A673 (cell line): ENCODE data around the gene HOXB7. TPM values are rescaled to one million over a fixed set of nuclear protein-coding genes. Genes with fewer than 3 reads are reported as not detected.

Experiments used
- BruUV-seq: library from RNA; stranded (reverse); fragments of 400-500 nt; replicated peaks from 2 replicates; lab custom pipeline; 2021; lab: Mats Ljungman, UMichigan
- CTCF ChIA-PET: fragments of 300-600 bp; sonication (Branson Sonifier 250); formaldehyde crosslinking; loops from one replicate; lab custom pipeline; 2022; ENCODE audit warnings: antibody characterized with exemption; lab: Charles Lee
- POLR2A ChIA-PET: fragments of 300-600 bp; sonication (Branson Sonifier 250); formaldehyde crosslinking; loops from one replicate; lab custom pipeline; 2022; ENCODE audit warnings: antibody characterized with exemption; ENCODE audit not compliant: low non-redundant PET; lab: Charles Lee
- DNase-seq: peaks from one replicate; pipeline ENCODE4 v3.0.0-alpha.2; 2015; ENCODE audit warnings: low spot score
- H3K27ac ChIP-seq: fragments of 200-600 bp; sonication (generic); 2 replicates; pipeline ENCODE4 v1.5.1; 2016; ENCODE audit warnings: mixed run types, low read depth, mild to moderate bottlenecking, mixed read lengths, antibody characterized with exemption, low read length; ENCODE audit not compliant: poor library complexity, severe bottlenecking
- H3K27me3 ChIP-seq: fragments of 200-600 bp; sonication (generic); replicated peaks from 2 replicates; pipeline ENCODE4 v1.6.1; 2017; ENCODE audit warnings: mixed run types, low read depth, mild to moderate bottlenecking, mixed read lengths, antibody characterized with exemption, low read length; ENCODE audit not compliant: insufficient read depth, poor library complexity
- H3K36me3 ChIP-seq: fragments of 200-600 bp; sonication (generic); 2 replicates; pipeline ENCODE4 v1.6.1; 2016; ENCODE audit warnings: mixed run types, mild to moderate bottlenecking, mixed read lengths, antibody characterized with exemption, low read length; ENCODE audit not compliant: insufficient read depth, poor library complexity, severe bottlenecking
- H3K4me1 ChIP-seq: fragments of 200-600 bp; sonication (generic); 2 replicates; pipeline ENCODE4 v1.6.1; 2017; ENCODE audit warnings: mixed run types, mild to moderate bottlenecking, mixed read lengths, antibody characterized with exemption, low read length; ENCODE audit not compliant: insufficient read depth, poor library complexity, severe bottlenecking
- H3K4me3 ChIP-seq: fragments of 200-600 bp; sonication (generic); 2 replicates; pipeline ENCODE4 v1.5.1; 2016; ENCODE audit warnings: low read depth, mixed run types, mild to moderate bottlenecking, mixed read lengths, low read length; ENCODE audit not compliant: poor library complexity, severe bottlenecking
- H3K9me3 ChIP-seq: fragments of 200-600 bp; sonication (generic); 2 replicates; pipeline ENCODE4 v1.6.1; 2016; ENCODE audit warnings: mixed run types, low read depth, mild to moderate bottlenecking, mixed read lengths, antibody characterized with exemption, low read length; ENCODE audit not compliant: poor library complexity, severe bottlenecking
- CTCF ChIP-seq: fragments of 300-800, 200-600 bp; sonication (generic); conservative IDR thresholded peaks from 2 replicates; pipeline ENCODE4 v1.5.1; 2017; ENCODE audit warnings: low read depth, mild to moderate bottlenecking, antibody characterized with exemption, low read length, moderate library complexity, mixed read lengths
- EZH2 ChIP-seq: fragments of 200-600 bp; sonication (generic); IDR thresholded peaks from 2 replicates; pipeline ENCODE4 v1.6.1; 2017; ENCODE audit warnings: borderline replicate concordance, low read depth, mild to moderate bottlenecking, mixed read lengths, antibody characterized with exemption, low read length; ENCODE audit not compliant: poor library complexity, severe bottlenecking
- intact Hi-C: fragments of 100-400 bp; cut with micrococcal nuclease; formaldehyde crosslinking; loops from one replicate; pipeline ENCODE4 v1.10.0; 2022; ENCODE audit not compliant: unreplicated experiment
- total RNA-seq: library from RNA; stranded (reverse); gene quantifications from 2 replicates; pipeline ENCODE4 v1.2.3, GENCODE V29; 2021

Gene HOXB7
- total RNA-seq, 1 experiment from 2014 or later, result 32.2 TPM

- H3K27me3 ChIP-seq, result peaks cover 22% of the 10 kb centered on the region
- H3K4me3 ChIP-seq, result no peak overlapping the region
- BruUV-seq, result no TSS peak
- H3K4me1 ChIP-seq, result peaks cover 6% of the 10 kb centered on the region
- H3K27ac ChIP-seq, result no peak overlapping the region
- H3K36me3 ChIP-seq, result no peaks in the 10 kb centered on the region
- ChIA-PET POLR2A (no interaction called here), CTCF (interaction anchor here (0.6 kb wide), 1 partner anchor 30 kb away, joined by 10 read pairs; the partner anchor contains the start of gene HOXB8)
- TF ChIP-seq CTCF (no peak), EZH2 (no peak)
- intact Hi-C loops, result no loop called here
- no peaks in the 10 kb centered on the region for H3K9me3 ChIP-seq
- DNase-seq, result no peak
These were observed 34.9 kb upstream of the HOXB7 start for GRCh38 chr17:48645639-48646182.

GRCh38 chr17:48644910-48645557, 34.2 kb upstream of the HOXB7 start:
- Histone ChIP-seq H3K27ac (no peak overlapping the region), H3K27me3 (peaks cover 22% of the 10 kb centered on the region), H3K9me3 (no peaks in the 10 kb centered on the region), H3K4me1 (peaks cover 6% of the 10 kb centered on the region), H3K36me3 (no peaks in the 10 kb centered on the region), H3K4me3 (no peak overlapping the region)
- POLR2A ChIA-PET, result no interaction called here
- intact Hi-C loops, result no loop called here
- DNase-seq, result no peak
- no peak for TF ChIP-seq EZH2
- no peak for TF ChIP-seq CTCF
- CTCF ChIA-PET, result no interaction called here
- BruUV-seq, result no TSS peak

- ChIA-PET CTCF (interaction anchor here (1.0 kb wide), 1 partner anchor 235 kb away, joined by 4 read pairs; no protein-coding TSS in a partner anchor), POLR2A (no interaction called here)
These were observed 33.3 kb upstream of the HOXB7 start for GRCh38 chr17:48644159-48644558.

More at GRCh38 chr17:48644159-48644558, 33.3 kb upstream of the HOXB7 start:
- Histone ChIP-seq H3K27me3 (peaks cover 22% of the 10 kb centered on the region), H3K9me3 (no peaks in the 10 kb centered on the region), H3K27ac (no peak overlapping the region), H3K36me3 (no peaks in the 10 kb centered on the region), H3K4me1 (peaks cover 6% of the 10 kb centered on the region), H3K4me3 (no peak overlapping the region)
- intact Hi-C loops, result no loop called here
- no peak for DNase-seq
- no TSS peak for BruUV-seq
- TF ChIP-seq CTCF (no peak), EZH2 (no peak)
